IgD-negative memory B cell (primary cell): ENCODE results near the gene DSG1. TPM values are rescaled to one million over a fixed set of nuclear protein-coding genes. Genes with fewer than 3 reads are reported as not detected.
"Not testable (repeated sequence)": the region's sequence is repeated elsewhere in the genome, so short reads cannot be mapped to it uniquely, and the experiment has no call there.

ENCODE experiments used
- H3K27ac Mint-ChIP-seq, 3 donors: one replicate each; pipeline ENCODE4 v1.8.0; 2020 to 2022; ENCODE audit warnings: mild to moderate bottlenecking in 3 of 3, mixed read lengths in 3 of 3, moderate library complexity in 1 of 3
- H3K27me3 Mint-ChIP-seq: one replicate; pipeline ENCODE4 v1.8.0; 2021; ENCODE audit warnings: mixed read lengths
- H3K36me3 Mint-ChIP-seq: one replicate; pipeline ENCODE4 v1.8.0; 2020; ENCODE audit warnings: mild to moderate bottlenecking, mixed read lengths
- H3K4me1 Mint-ChIP-seq, 3 donors: one replicate each; pipeline ENCODE4 v1.8.0; 2020 to 2022; ENCODE audit warnings: mixed read lengths in 3 of 3, mild to moderate bottlenecking in 1 of 3
- H3K4me3 Mint-ChIP-seq, 4 donors: one replicate each; pipeline ENCODE4 v1.8.0; 2020 to 2022; ENCODE audit warnings: mild to moderate bottlenecking in 4 of 4, mixed read lengths in 4 of 4, moderate library complexity in 3 of 4
- H3K9me3 Mint-ChIP-seq, 3 donors: one replicate each; pipeline ENCODE4 v1.8.0; 2020 to 2021; ENCODE audit warnings: mixed read lengths in 3 of 3, mild to moderate bottlenecking in 1 of 3
- polyA plus RNA-seq: library from polyadenylated mRNA; unstranded; fragments of 300-500 nt; fragmentation: Illumina TruSeq; gene quantifications from one replicate; pipeline ENCODE4 v1.2.3, GENCODE V29; 2021

Gene DSG1
- polyA plus RNA-seq, 1 donor from 2014 or later: not detected

GRCh38 chr18:31302991-31303390 is 15.0 kb upstream of the DSG1 start:
- Mint-ChIP-seq H3K4me3 (no peak overlapping the region), H3K27ac (no peak overlapping the region), H3K9me3 (peaks cover 0 to 4% (median 2%) of the 10 kb centered on the region in 3 donors), H3K4me1 (no peaks in the 10 kb centered on the region), H3K27me3 (no peaks in the 10 kb centered on the region), H3K36me3 (no peaks in the 10 kb centered on the region)

DNA sequence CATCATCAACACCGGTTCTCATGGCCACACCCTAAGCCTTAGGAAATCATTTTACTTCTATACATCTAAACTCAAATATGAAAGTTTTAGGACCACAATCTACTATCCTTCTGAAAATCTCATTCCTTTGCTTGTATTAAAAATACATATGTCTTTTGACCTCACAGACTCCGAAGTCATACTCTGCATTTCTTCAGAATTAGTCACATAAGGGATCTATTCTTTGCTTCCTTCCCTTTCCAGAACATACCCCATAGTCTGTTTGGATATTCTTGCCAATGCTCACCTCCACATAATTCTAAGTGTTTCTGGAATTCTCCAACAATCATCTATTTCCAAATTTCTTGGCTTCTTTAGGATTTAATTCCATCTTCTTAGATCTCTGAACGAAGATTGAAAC is 14.2 kb upstream of the DSG1 start:
- Mint-ChIP-seq H3K27ac (no peak overlapping the region), H3K4me3 (no peak overlapping the region)

DNA sequence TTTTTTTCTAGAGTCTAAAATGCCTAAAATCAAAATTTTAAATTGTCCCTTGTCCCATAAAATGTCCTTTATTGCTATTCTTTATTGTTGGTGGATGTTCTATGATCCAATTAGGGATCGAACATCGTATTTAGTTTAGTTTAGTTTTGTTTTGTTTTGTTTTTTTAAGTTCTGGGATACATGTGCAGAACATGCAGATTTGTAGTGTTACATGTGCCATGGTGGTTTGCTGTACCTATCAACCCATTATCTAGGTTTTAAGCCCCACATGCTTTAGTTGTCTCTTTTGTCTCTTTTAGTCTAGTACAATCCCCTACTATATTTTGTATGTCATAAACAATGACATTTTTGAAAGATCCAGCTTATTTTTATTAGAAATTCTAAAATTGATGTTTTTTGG is 8.8 kb upstream of the DSG1 start:
- no peak overlapping the region for H3K4me3 Mint-ChIP-seq
- H3K9me3 Mint-ChIP-seq: peaks cover 0 to 7% (median 2%) of the 10 kb centered on the region in 3 donors
- H3K36me3 Mint-ChIP-seq: no peaks in the 10 kb centered on the region
- no peaks in the 10 kb centered on the region for H3K27me3 Mint-ChIP-seq
- no peak overlapping the region for H3K27ac Mint-ChIP-seq
- H3K4me1 Mint-ChIP-seq: no peaks in the 10 kb centered on the region

More for the DNA sequence above, 14.2 kb upstream of the DSG1 start:
- no peaks in the 10 kb centered on the region for H3K27me3 Mint-ChIP-seq
- no peaks in the 10 kb centered on the region for H3K36me3 Mint-ChIP-seq
- no peaks in the 10 kb centered on the region for H3K4me1 Mint-ChIP-seq
- H3K9me3 Mint-ChIP-seq: peaks cover 2 to 3% (median 2%) of the 10 kb centered on the region in 3 donors

DNA sequence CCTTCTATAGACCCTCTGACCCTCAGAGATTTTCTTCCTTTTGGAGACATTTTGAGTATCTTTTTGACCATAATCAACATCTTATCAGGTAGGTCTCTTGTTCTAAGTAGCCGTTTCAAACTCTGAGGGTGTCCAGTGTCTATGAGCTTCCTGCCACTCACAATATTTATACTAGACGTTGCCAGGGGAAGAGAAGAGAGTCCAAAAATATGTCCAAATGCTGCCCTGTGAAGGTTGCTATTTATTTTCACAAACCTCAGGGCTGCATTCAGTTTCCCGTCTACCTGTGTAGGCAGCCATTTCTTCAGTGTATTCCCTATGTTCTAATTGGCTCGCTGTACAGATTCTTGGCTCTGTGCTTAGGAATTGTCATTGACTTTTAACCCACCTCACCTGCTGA is 986 bp upstream of the DSG1 start:
- Mint-ChIP-seq H3K36me3 (peaks cover 4% of the 10 kb centered on the region), H3K9me3 (peaks cover 2 to 5% (median 4%) of the 10 kb centered on the region in 3 donors)

DNA sequence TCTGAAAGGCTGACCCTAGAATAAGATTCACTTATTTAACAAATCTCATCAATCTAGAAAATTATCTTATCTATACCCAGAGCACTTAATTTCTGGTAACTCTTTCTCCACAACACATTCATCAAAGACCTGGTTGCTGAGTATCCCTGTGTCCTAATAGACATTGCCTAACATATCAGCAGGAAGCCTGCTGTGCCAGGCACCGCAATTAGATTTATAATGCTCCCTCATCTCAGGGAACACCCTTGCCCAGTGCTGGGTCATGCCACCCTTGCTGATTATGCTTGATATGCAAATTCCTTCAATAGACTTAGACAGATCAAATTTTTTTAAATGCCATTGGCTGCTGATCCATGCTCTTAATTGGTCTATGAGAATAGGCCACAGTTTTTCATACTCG is 3.8 kb downstream of the DSG1 start:
- Mint-ChIP-seq H3K4me3 (no peak overlapping the region), H3K36me3 (peaks cover 4% of the 10 kb centered on the region), H3K27ac (no peak overlapping the region), H3K4me1 (no peaks in the 10 kb centered on the region), H3K9me3 (peaks cover 2 to 10% (median 2%) of the 10 kb centered on the region in 3 donors), H3K27me3 (no peaks in the 10 kb centered on the region)

More for the DNA sequence above, 986 bp upstream of the DSG1 start:
- H3K27me3 Mint-ChIP-seq: no peaks in the 10 kb centered on the region
- no peaks in the 10 kb centered on the region for H3K4me1 Mint-ChIP-seq
- H3K27ac Mint-ChIP-seq: no peak overlapping the region
- no peak overlapping the region for H3K4me3 Mint-ChIP-seq

GRCh38 chr18:31325051-31325450 is 7.1 kb downstream of the DSG1 start:
- H3K27ac Mint-ChIP-seq: no peak overlapping the region
- no peak overlapping the region for H3K4me3 Mint-ChIP-seq
- no peaks in the 10 kb centered on the region for H3K27me3 Mint-ChIP-seq
- peaks cover 2 to 8% (median 5%) of the 10 kb centered on the region in 3 donors for H3K9me3 Mint-ChIP-seq
- peaks cover 1% of the 10 kb centered on the region for H3K36me3 Mint-ChIP-seq
- H3K4me1 Mint-ChIP-seq: no peaks in the 10 kb centered on the region

DNA sequence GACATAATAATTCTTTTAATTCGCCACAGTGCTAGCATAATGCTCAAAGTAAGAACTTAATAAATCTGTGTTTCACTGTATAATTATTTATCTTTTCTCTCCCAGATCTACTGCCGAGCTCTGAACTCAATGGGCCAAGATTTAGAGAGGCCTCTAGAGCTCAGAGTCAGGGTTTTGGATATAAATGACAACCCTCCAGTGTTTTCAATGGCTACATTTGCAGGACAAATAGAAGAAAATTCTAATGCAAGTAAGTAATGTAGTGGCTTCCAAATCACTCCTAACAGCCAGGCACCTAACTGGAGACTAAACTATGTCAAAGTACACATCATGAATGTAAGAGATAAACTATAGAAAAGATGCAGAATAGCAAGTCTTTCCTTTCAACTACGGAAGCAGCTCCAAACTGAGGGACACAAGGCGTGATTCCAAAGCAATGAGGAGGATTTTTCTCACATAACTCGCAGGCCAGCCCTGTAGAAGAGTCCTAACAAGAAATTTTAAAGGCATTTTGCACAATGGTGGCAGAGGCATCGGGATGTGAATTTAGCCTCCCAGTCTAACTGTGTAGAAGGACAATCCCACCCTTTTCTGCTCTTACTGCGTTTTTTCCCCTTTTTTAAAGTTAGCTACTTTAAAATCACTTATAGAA is 12.0 kb downstream of the DSG1 start:
- Mint-ChIP-seq H3K27me3 (no peaks in the 10 kb centered on the region), H3K4me3 (no peak overlapping the region), H3K4me1 (no peaks in the 10 kb centered on the region), H3K36me3 (no peaks in the 10 kb centered on the region), H3K27ac (no peak overlapping the region), H3K9me3 (peaks cover 0 to 6% (median 4%) of the 10 kb centered on the region in 3 donors)

GRCh38 chr18:31343454-31343853 is 25.5 kb downstream of the DSG1 start:
- Mint-ChIP-seq H3K9me3 (peaks cover 0 to 4% (median 3%) of the 10 kb centered on the region in 3 donors), H3K4me1 (no peaks in the 10 kb centered on the region), H3K4me3 (no peak overlapping the region), H3K27me3 (no peaks in the 10 kb centered on the region), H3K36me3 (no peaks in the 10 kb centered on the region), H3K27ac (no peak overlapping the region)

DNA sequence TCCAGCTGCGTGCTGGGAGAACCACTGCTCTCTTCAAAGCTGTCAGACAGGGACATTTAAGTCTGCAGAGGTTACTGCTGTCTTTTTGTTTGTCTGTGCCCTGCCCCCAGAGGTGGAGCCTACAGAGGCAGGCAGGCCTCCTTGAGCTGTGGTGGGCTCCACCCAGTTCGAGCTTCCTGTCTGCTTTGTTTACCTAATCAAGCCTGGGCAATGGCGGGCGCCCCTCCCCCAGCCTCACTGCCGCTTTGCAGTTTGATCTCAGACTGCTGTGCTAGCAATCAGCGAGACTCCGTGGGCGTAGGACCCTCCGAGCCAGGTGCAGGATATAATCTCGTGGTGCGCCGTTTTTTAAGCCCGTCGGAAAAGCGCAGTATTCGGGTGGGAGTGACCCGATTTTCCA is 35.4 kb downstream of the DSG1 start:
- H3K27ac Mint-ChIP-seq, H3K9me3 Mint-ChIP-seq, H3K4me1 Mint-ChIP-seq, H3K27me3 Mint-ChIP-seq, H3K4me3 Mint-ChIP-seq, H3K36me3 Mint-ChIP-seq: not testable (repeated sequence)

GRCh38 chr18:31354990-31355389 is 37.0 kb downstream of the DSG1 start:
- no peaks in the 10 kb centered on the region for H3K27me3 Mint-ChIP-seq
- peaks cover 1 to 5% (median 2%) of the 10 kb centered on the region in 3 donors for H3K9me3 Mint-ChIP-seq
- no peaks in the 10 kb centered on the region for H3K4me1 Mint-ChIP-seq
- H3K36me3 Mint-ChIP-seq: no peaks in the 10 kb centered on the region
- H3K4me3 Mint-ChIP-seq: no peak overlapping the region
- H3K27ac Mint-ChIP-seq: no peak overlapping the region

GRCh38 chr18:31356025-31356424 is 38.1 kb downstream of the DSG1 start:
- no peak overlapping the region for H3K4me3 Mint-ChIP-seq

DNA sequence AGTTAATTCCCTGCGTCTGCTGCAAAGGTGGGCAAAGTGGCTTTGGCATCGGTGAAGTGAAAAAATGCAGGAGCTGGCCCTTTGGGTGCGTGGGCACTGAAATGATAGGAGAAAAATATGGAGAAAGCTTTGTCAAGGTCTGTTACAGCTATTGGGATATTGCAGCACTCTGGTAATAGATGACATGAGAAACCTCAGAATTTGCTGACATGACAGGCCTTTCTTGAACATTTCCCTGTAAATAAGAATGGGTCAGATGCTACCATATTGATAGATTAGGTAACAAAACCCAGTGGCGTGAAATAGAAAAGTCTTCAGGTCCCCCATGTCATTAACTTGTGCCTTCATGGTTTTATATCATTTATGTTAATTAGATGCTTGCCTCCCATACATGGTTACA is 46.2 kb downstream of the DSG1 start:
- H3K9me3 Mint-ChIP-seq: peaks cover 2 to 10% (median 8%) of the 10 kb centered on the region in 3 donors

More at GRCh38 chr18:31356025-31356424, 38.1 kb downstream of the DSG1 start:
- no peaks in the 10 kb centered on the region for H3K4me1 Mint-ChIP-seq
- H3K27ac Mint-ChIP-seq: no peak overlapping the region
- no peaks in the 10 kb centered on the region for H3K27me3 Mint-ChIP-seq
- no peaks in the 10 kb centered on the region for H3K36me3 Mint-ChIP-seq
- peaks cover 1 to 5% (median 2%) of the 10 kb centered on the region in 3 donors for H3K9me3 Mint-ChIP-seq

GRCh38 chr18:31369478-31369877 is 51.5 kb downstream of the DSG1 start:
- no peak overlapping the region for H3K27ac Mint-ChIP-seq
- no peaks in the 10 kb centered on the region for H3K36me3 Mint-ChIP-seq
- no peak overlapping the region for H3K4me3 Mint-ChIP-seq
- peaks cover 0 to 4% (median 1%) of the 10 kb centered on the region in 3 donors for H3K9me3 Mint-ChIP-seq
- no peaks in the 10 kb centered on the region for H3K27me3 Mint-ChIP-seq
- no peaks in the 10 kb centered on the region for H3K4me1 Mint-ChIP-seq

More for the DNA sequence above, 46.2 kb downstream of the DSG1 start:
- H3K27me3 Mint-ChIP-seq: no peaks in the 10 kb centered on the region
- no peaks in the 10 kb centered on the region for H3K36me3 Mint-ChIP-seq
- H3K4me3 Mint-ChIP-seq: no peak overlapping the region
- H3K27ac Mint-ChIP-seq: no peak overlapping the region
- no peaks in the 10 kb centered on the region for H3K4me1 Mint-ChIP-seq

- H3K27me3 Mint-ChIP-seq: no peaks in the 10 kb centered on the region
- H3K4me3 Mint-ChIP-seq: no peak overlapping the region
- peaks cover 0 to 7% (median 1%) of the 10 kb centered on the region in 3 donors for H3K9me3 Mint-ChIP-seq
- H3K4me1 Mint-ChIP-seq: no peaks in the 10 kb centered on the region
- no peaks in the 10 kb centered on the region for H3K36me3 Mint-ChIP-seq
- no peak overlapping the region for H3K27ac Mint-ChIP-seq
Observed at GRCh38 chr18:31371989-31372388, 54.0 kb downstream of the DSG1 start.

GRCh38 chr18:31373641-31374040 is 55.7 kb downstream of the DSG1 start:
- H3K9me3 Mint-ChIP-seq: peaks cover 0 to 6% (median 1%) of the 10 kb centered on the region in 3 donors
- H3K4me1 Mint-ChIP-seq: no peaks in the 10 kb centered on the region
- no peaks in the 10 kb centered on the region for H3K36me3 Mint-ChIP-seq
- H3K27ac Mint-ChIP-seq: no peak overlapping the region
- no peaks in the 10 kb centered on the region for H3K27me3 Mint-ChIP-seq
- H3K4me3 Mint-ChIP-seq: no peak overlapping the region

DNA sequence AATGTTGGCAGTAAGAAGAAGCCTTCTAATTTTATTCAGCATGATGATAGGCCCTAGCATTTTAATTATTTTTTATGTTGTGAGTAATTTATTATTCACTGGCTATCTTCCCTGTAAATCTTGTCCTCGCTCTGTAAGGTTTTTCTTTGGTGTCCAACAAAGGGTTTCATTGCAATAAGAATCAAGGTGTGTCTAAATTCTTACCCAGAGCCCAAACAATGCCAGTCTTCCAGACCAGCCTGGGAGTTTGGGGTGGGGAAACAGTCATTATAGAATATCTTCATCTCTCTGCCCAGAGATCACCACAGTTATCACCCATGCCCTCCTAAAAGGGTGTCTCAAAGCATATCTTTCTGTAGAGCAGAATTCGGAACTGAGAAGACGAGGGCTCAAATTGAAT is 58.5 kb downstream of the DSG1 start, which contains the start of gene DSG4:
TSS of gene DSG4 (plus strand) at position 301 of the 400 bp plus-strand sequence. CDS start 135 bp downstream, outside the sequence.
- Mint-ChIP-seq H3K27me3 (no peaks in the 10 kb centered on the region), H3K9me3 (peaks cover 0 to 6% (median 4%) of the 10 kb centered on the region in 3 donors), H3K4me3 (no peak within 1 kb of the TSS), H3K27ac (peak within 1 kb of the TSS in 1 of 3 donors; percentile 75), H3K4me1 (no peaks in the 10 kb centered on the region), H3K36me3 (no peaks in the 10 kb centered on the region)
